HG03025 (cell line): ENCODE results near the gene C21orf58.
"Not testable (repeated sequence)": the region's sequence is repeated elsewhere in the genome, so short reads cannot be mapped to it uniquely, and the experiment has no call there.

ENCODE experiments used
- ATAC-seq: cut with Tn5 transposase; IDR thresholded peaks from one replicate; pipeline ENCODE4 v1.9.1; 2021; ENCODE audit warnings: mild to moderate bottlenecking, moderate library complexity; ENCODE audit not compliant: unreplicated experiment, low FRiP score

C21orf58 gene

GRCh38 chr21:46326110-46326703 lies 2.5 kb upstream of the C21orf58 start:
- no peak for ATAC-seq

GRCh38 chr21:46325073-46325912 lies 1.6 kb upstream of the C21orf58 start:
- ATAC-seq: no peak

- peak; percentile 50 for ATAC-seq
These were observed 861 bp upstream of the C21orf58 start for GRCh38 chr21:46324390-46325072.

GRCh38 chr21:46323227-46323709 lies 402 bp downstream of the C21orf58 start:
- ATAC-seq: no peak

- no peak for ATAC-seq
These were observed 1.1 kb downstream of the C21orf58 start for GRCh38 chr21:46322351-46323226.

GRCh38 chr21:46320331-46320801 lies 3.3 kb downstream of the C21orf58 start:
- no peak for ATAC-seq

- no peak for ATAC-seq
These were observed 4.5 kb downstream of the C21orf58 start for GRCh38 chr21:46319186-46319585.

- no peak for ATAC-seq
These were observed 5.2 kb downstream of the C21orf58 start for GRCh38 chr21:46318464-46318845.

GRCh38 chr21:46317710-46318463 lies 5.8 kb downstream of the C21orf58 start:
- no peak for ATAC-seq

- ATAC-seq: no peak
These were observed 6.9 kb downstream of the C21orf58 start for GRCh38 chr21:46316708-46317324.

- ATAC-seq: no peak
These were observed 9.1 kb downstream of the C21orf58 start for GRCh38 chr21:46314441-46315020.

GRCh38 chr21:46312949-46313348 lies 10.7 kb downstream of the C21orf58 start:
- no peak for ATAC-seq

GRCh38 chr21:46311568-46311967 lies 12.1 kb downstream of the C21orf58 start:
- ATAC-seq: no peak

- ATAC-seq: not testable (repeated sequence)
These were observed 13.4 kb downstream of the C21orf58 start for GRCh38 chr21:46310260-46310659.

GRCh38 chr21:46308431-46308830 lies 15.2 kb downstream of the C21orf58 start:
- ATAC-seq: no peak

GRCh38 chr21:46307625-46308024 lies 16.0 kb downstream of the C21orf58 start:
- ATAC-seq: no peak

GRCh38 chr21:46304955-46305354 lies 18.7 kb downstream of the C21orf58 start:
- ATAC-seq: no peak

GRCh38 chr21:46304437-46304836 lies 19.2 kb downstream of the C21orf58 start:
- ATAC-seq: no peak

GRCh38 chr21:46301759-46302158 lies 21.9 kb downstream of the C21orf58 start:
- no peak for ATAC-seq
